Fibroblast of mammary gland (primary cell): ENCODE measurements around the gene SLC12A2.

Experiments
- DNase-seq: peaks from one replicate; pipeline ENCODE4 v3.0.0-alpha.2; 2010; ENCODE audit warnings: low read depth
- H3K4me3 ChIP-seq: 2 replicates; pipeline ENCODE4 v1.5.1; 2011; ENCODE audit warnings: low read depth, mild to moderate bottlenecking, low read length, moderate library complexity; ENCODE audit not compliant: control insufficient read depth
- CTCF ChIP-seq: conservative IDR thresholded peaks from 2 replicates; pipeline ENCODE4 v1.5.1; 2011; ENCODE audit warnings: low read depth, low read length, inconsistent platforms; ENCODE audit not compliant: control insufficient read depth, insufficient read depth

The SLC12A2 gene

GRCh38 chr5:128121651-128122050 lies 38.1 kb downstream of the SLC12A2 start:
- H3K4me3 ChIP-seq, result no peak overlapping the region
- DNase-seq, result peak; percentile 18
- TF ChIP-seq CTCF, result no peak

GRCh38 chr5:128123936-128124335 lies 40.4 kb downstream of the SLC12A2 start:
- no peak overlapping the region for H3K4me3 ChIP-seq
- no peak for TF ChIP-seq CTCF
- DNase-seq, result no peak

- H3K4me3 ChIP-seq, result no peak overlapping the region
- DNase-seq, result no peak
Observed at GRCh38 chr5:128126241-128126640, 42.7 kb downstream of the SLC12A2 start.

GRCh38 chr5:128132499-128132898 lies 48.9 kb downstream of the SLC12A2 start:
- no peak overlapping the region for H3K4me3 ChIP-seq
- no peak for DNase-seq
- TF ChIP-seq CTCF, result no peak

More at GRCh38 chr5:128126241-128126640, 42.7 kb downstream of the SLC12A2 start:
- no peak for TF ChIP-seq CTCF

- DNase-seq, result peak; percentile 29
- H3K4me3 ChIP-seq, result no peak overlapping the region
- TF ChIP-seq CTCF, result no peak
Observed at GRCh38 chr5:128135286-128135685, 51.7 kb downstream of the SLC12A2 start.

GRCh38 chr5:128143911-128144310 lies 60.3 kb downstream of the SLC12A2 start:
- no peak overlapping the region for H3K4me3 ChIP-seq
- TF ChIP-seq CTCF, result no peak
- DNase-seq, result no peak

DNA sequence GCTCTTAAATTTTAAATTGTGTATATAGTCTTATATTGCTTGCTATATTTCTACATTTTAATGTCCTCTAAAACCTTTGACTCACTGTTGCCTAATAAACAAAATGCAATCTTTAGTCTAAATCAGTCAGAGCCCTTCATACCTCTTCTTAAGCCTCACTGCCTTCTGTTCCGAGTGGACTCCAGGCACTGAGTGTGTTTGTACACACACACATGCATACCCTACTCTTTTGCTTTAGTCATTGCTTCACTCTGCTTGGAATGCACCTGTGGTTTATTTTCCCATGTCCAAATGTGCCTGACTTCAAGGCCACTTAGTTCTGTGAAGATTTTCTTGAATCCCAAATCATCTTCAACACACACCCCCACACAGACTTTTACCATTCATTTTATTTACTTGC lies 60.9 kb downstream of the SLC12A2 start:
- DNase-seq, result peak; percentile 29
- TF ChIP-seq CTCF, result no peak
- H3K4me3 ChIP-seq, result no peak overlapping the region
